ENCODE data around the gene NLGN1. TPM values are rescaled to one million over a fixed set of nuclear protein-coding genes. Genes with fewer than 3 reads are reported as not detected.

NLGN1 gene
- total RNA-seq, 1 donor from 2014 or later: not detected

- Mint-ChIP-seq H3K27me3 (ENCODE audit: low read depth) (peaks cover 2% of the 10 kb centered on the region), H3K36me3 (ENCODE audit: low read depth) (peaks cover 1% of the 10 kb centered on the region), H3K9me3 (ENCODE audit: low read depth) (peaks cover 8% of the 10 kb centered on the region), H3K4me1 (ENCODE audit: low read depth) (no peaks in the 10 kb centered on the region), H3K4me3 (ENCODE audit: unreplicated experiment) (no peak overlapping the region), H3K27ac (ENCODE audit: unreplicated experiment) (no peak overlapping the region)
- no peak for DNase-seq (ENCODE audit: low spot score)
- no peak for TF ChIP-seq CTCF (IDR thresholded peaks at IDR 0.05)
These were observed 625.9 kb downstream of the NLGN1 start for GRCh38 chr3:174023421-174023820.

- Mint-ChIP-seq H3K9me3 (ENCODE audit: low read depth) (peaks cover 22% of the 10 kb centered on the region), H3K27ac (ENCODE audit: unreplicated experiment) (no peak overlapping the region), H3K4me1 (ENCODE audit: low read depth) (no peaks in the 10 kb centered on the region), H3K36me3 (ENCODE audit: low read depth) (peaks cover 4% of the 10 kb centered on the region), H3K27me3 (ENCODE audit: low read depth) (no peaks in the 10 kb centered on the region), H3K4me3 (ENCODE audit: unreplicated experiment) (no peak overlapping the region)
- TF ChIP-seq CTCF (IDR thresholded peaks at IDR 0.05): no peak
- no peak for DNase-seq (ENCODE audit: low spot score)
These were observed 631.1 kb downstream of the NLGN1 start for GRCh38 chr3:174028673-174029072.

GRCh38 chr3:174035328-174035886, 637.9 kb downstream of the NLGN1 start:
- no peak for DNase-seq (ENCODE audit: low spot score)
- H3K4me1 Mint-ChIP-seq (ENCODE audit: low read depth): no peaks in the 10 kb centered on the region

GRCh38 chr3:174046311-174046710, 648.8 kb downstream of the NLGN1 start:
- Mint-ChIP-seq H3K4me3 (ENCODE audit: unreplicated experiment) (no peak overlapping the region), H3K36me3 (ENCODE audit: low read depth) (peaks cover 2% of the 10 kb centered on the region), H3K27me3 (ENCODE audit: low read depth) (no peaks in the 10 kb centered on the region), H3K27ac (ENCODE audit: unreplicated experiment) (no peak overlapping the region), H3K4me1 (ENCODE audit: low read depth) (no peaks in the 10 kb centered on the region), H3K9me3 (ENCODE audit: low read depth) (peaks cover 8% of the 10 kb centered on the region)
- no peak for TF ChIP-seq CTCF (IDR thresholded peaks at IDR 0.05)
- DNase-seq (ENCODE audit: low spot score): no peak

More at GRCh38 chr3:174035328-174035886, 637.9 kb downstream of the NLGN1 start:
- no peaks in the 10 kb centered on the region for H3K27me3 Mint-ChIP-seq (ENCODE audit: low read depth)
- peaks cover 1% of the 10 kb centered on the region for H3K36me3 Mint-ChIP-seq (ENCODE audit: low read depth)
- no peak overlapping the region for H3K27ac Mint-ChIP-seq (ENCODE audit: unreplicated experiment)
- H3K4me3 Mint-ChIP-seq (ENCODE audit: unreplicated experiment): no peak overlapping the region
- no peak for TF ChIP-seq CTCF (IDR thresholded peaks at IDR 0.05)
- peaks cover 5% of the 10 kb centered on the region for H3K9me3 Mint-ChIP-seq (ENCODE audit: low read depth)

- Mint-ChIP-seq H3K36me3 (ENCODE audit: low read depth) (peaks cover 2% of the 10 kb centered on the region), H3K4me1 (ENCODE audit: low read depth) (no peaks in the 10 kb centered on the region), H3K27me3 (ENCODE audit: low read depth) (no peaks in the 10 kb centered on the region), H3K27ac (ENCODE audit: unreplicated experiment) (no peak overlapping the region), H3K4me3 (ENCODE audit: unreplicated experiment) (no peak overlapping the region), H3K9me3 (ENCODE audit: low read depth) (peaks cover 6% of the 10 kb centered on the region)
- no peak for DNase-seq (ENCODE audit: low spot score)
- TF ChIP-seq CTCF (IDR thresholded peaks at IDR 0.05): no peak
These were observed 651.9 kb downstream of the NLGN1 start for GRCh38 chr3:174049472-174049871.
